Vagina (tissue), 2 donors: Measurements from ENCODE around the gene OTOGL. TPM values are rescaled to one million over a fixed set of nuclear protein-coding genes. Genes with fewer than 3 reads are reported as not detected.
A peak's percentile ranks its signal among the peaks of the same experiment; 100 is the strongest.

Experiments used
- DNase-seq, 2 donors: peaks; one replicate each; pipeline ENCODE4 v3.0.0-alpha.2; 2017; ENCODE audit errors: extremely low spot score in 2 of 2
- H3K27ac ChIP-seq: fragments of 200-600 bp; sonication (generic); one replicate; pipeline ENCODE4 v1.5.1; 2019
- H3K27me3 ChIP-seq: fragments of 200-600 bp; sonication (generic); one replicate; pipeline ENCODE4 v1.5.1; 2019
- H3K36me3 ChIP-seq, 2 donors: fragments of 200-600 bp; sonication (generic); one replicate each; pipeline ENCODE4 v1.5.1; 2017 to 2019
- H3K4me1 ChIP-seq: fragments of 200-600 bp; sonication (generic); one replicate; pipeline ENCODE4 v1.5.1; 2019
- H3K4me3 ChIP-seq, 2 donors: fragments of 200-600 bp; sonication (generic); 1 replicate in 1 of 2; 2 replicates in 1 of 2; pipeline ENCODE4 v1.5.1; 2016 to 2019
- H3K9me3 ChIP-seq: fragments of 200-600 bp; sonication (generic); one replicate; pipeline ENCODE4 v1.5.1; 2019
- CTCF ChIP-seq, 3 experiments: fragments of 450-650 bp in 2 of 3; fragments of 200-600 bp in 1 of 3; sonication (generic) in 1 of 3; IDR thresholded peaks; one replicate each; pipeline ENCODE4 v1.5.1; 2017 to 2019; ENCODE audit warnings: antibody characterized with exemption in 3 of 3, mild to moderate bottlenecking in 2 of 3, moderate library complexity in 2 of 3
- POLR2A ChIP-seq, 2 donors: fragments of 450-650 bp; IDR thresholded peaks; one replicate each; pipeline ENCODE4 v1.6.1; 2017; ENCODE audit warnings: antibody characterized with exemption in 2 of 2, mild to moderate bottlenecking in 2 of 2, moderate library complexity in 2 of 2
- POLR2AphosphoS5 ChIP-seq, 2 donors: sonication (generic); formaldehyde crosslinking; IDR thresholded peaks; one replicate each; pipeline ENCODE4 v1.9.0; 2017; ENCODE audit warnings: antibody characterized with exemption in 2 of 2, mild to moderate bottlenecking in 2 of 2, low read depth in 1 of 2; ENCODE audit not compliant: insufficient read depth in 1 of 2
- intact Hi-C: fragments of 100-400 bp; cut with DNase I; formaldehyde crosslinking; loops from one replicate; pipeline ENCODE4 v1.15.1; 2023
- total RNA-seq: library from RNA; depleted of rRNA; stranded (reverse); fragments of >200 nt; gene quantifications from one replicate; pipeline ENCODE4 v1.2.3, GENCODE V29; 2016

Gene OTOGL
- total RNA-seq, 1 donor from 2014 or later = under 0.01 TPM

- intact Hi-C loops = no loop called here
- no peaks in the 10 kb centered on the region for H3K9me3 ChIP-seq
- H3K4me3 ChIP-seq = no peak overlapping the region
- DNase-seq = no peak
- TF ChIP-seq POLR2AphosphoS5 (IDR thresholded peaks at IDR 0.05; ENCODE audit: insufficient read depth in 1 of 2, low read depth in 1 of 2) (peak in 1 of 2 donors; percentile 81), POLR2A (IDR thresholded peaks at IDR 0.05) (no peak), CTCF (IDR thresholded peaks at IDR 0.05) (no peak)
- H3K4me1 ChIP-seq = peaks cover 15% of the 10 kb centered on the region
- no peak overlapping the region for H3K27ac ChIP-seq
- no peaks in the 10 kb centered on the region for H3K36me3 ChIP-seq
- no peaks in the 10 kb centered on the region for H3K27me3 ChIP-seq
These were observed 222.3 kb downstream of the OTOGL start for GRCh38 chr12:80321653-80322052.

GRCh38 chr12:80325167-80325959, 226.0 kb downstream of the OTOGL start:
- no peak overlapping the region for H3K27ac ChIP-seq
- TF ChIP-seq POLR2AphosphoS5 (IDR thresholded peaks at IDR 0.05; ENCODE audit: insufficient read depth in 1 of 2, low read depth in 1 of 2) (no peak), CTCF (IDR thresholded peaks at IDR 0.05) (no peak), POLR2A (IDR thresholded peaks at IDR 0.05) (no peak)
- no peaks in the 10 kb centered on the region for H3K9me3 ChIP-seq
- intact Hi-C loops = loop anchor here (5.0 kb wide), 1 partner anchor 608 kb away; no protein-coding TSS in a partner anchor
- H3K36me3 ChIP-seq = no peaks in the 10 kb centered on the region
- H3K4me3 ChIP-seq = no peak overlapping the region
- no peak for DNase-seq
- H3K4me1 ChIP-seq = peaks cover 9% of the 10 kb centered on the region
- no peaks in the 10 kb centered on the region for H3K27me3 ChIP-seq

- no peak for TF ChIP-seq CTCF (IDR thresholded peaks at IDR 0.05)
- TF ChIP-seq POLR2AphosphoS5 (IDR thresholded peaks at IDR 0.05; ENCODE audit: insufficient read depth in 1 of 2, low read depth in 1 of 2) = no peak
- TF ChIP-seq POLR2A (IDR thresholded peaks at IDR 0.05) = no peak
- H3K4me1 ChIP-seq = no peaks in the 10 kb centered on the region
These were observed 233.5 kb downstream of the OTOGL start for GRCh38 chr12:80332827-80333226.

GRCh38 chr12:80352474-80352873, 253.1 kb downstream of the OTOGL start:
- intact Hi-C loops = no loop called here
- H3K27me3 ChIP-seq = no peaks in the 10 kb centered on the region
- no peaks in the 10 kb centered on the region for H3K36me3 ChIP-seq
- no peak overlapping the region for H3K4me3 ChIP-seq
- no peaks in the 10 kb centered on the region for H3K4me1 ChIP-seq
- no peak for TF ChIP-seq POLR2AphosphoS5 (IDR thresholded peaks at IDR 0.05; ENCODE audit: insufficient read depth in 1 of 2, low read depth in 1 of 2)
- no peak for TF ChIP-seq POLR2A (IDR thresholded peaks at IDR 0.05)
- no peak for TF ChIP-seq CTCF (IDR thresholded peaks at IDR 0.05)
- H3K27ac ChIP-seq = no peak overlapping the region
- no peak for DNase-seq
- H3K9me3 ChIP-seq = no peaks in the 10 kb centered on the region

More at GRCh38 chr12:80332827-80333226, 233.5 kb downstream of the OTOGL start:
- Histone ChIP-seq H3K4me3 (no peak overlapping the region), H3K27ac (no peak overlapping the region), H3K27me3 (no peaks in the 10 kb centered on the region), H3K9me3 (no peaks in the 10 kb centered on the region), H3K36me3 (no peaks in the 10 kb centered on the region)
- intact Hi-C loops = no loop called here
- no peak for DNase-seq

GRCh38 chr12:80353254-80353653, 253.9 kb downstream of the OTOGL start:
- no peak for DNase-seq
- no peak overlapping the region for H3K27ac ChIP-seq
- intact Hi-C loops = no loop called here
- H3K4me3 ChIP-seq = no peak overlapping the region
- no peaks in the 10 kb centered on the region for H3K9me3 ChIP-seq
- no peaks in the 10 kb centered on the region for H3K27me3 ChIP-seq
- H3K36me3 ChIP-seq = no peaks in the 10 kb centered on the region
- no peak for TF ChIP-seq POLR2A (IDR thresholded peaks at IDR 0.05)
- no peak for TF ChIP-seq POLR2AphosphoS5 (IDR thresholded peaks at IDR 0.05; ENCODE audit: insufficient read depth in 1 of 2, low read depth in 1 of 2)
- no peak for TF ChIP-seq CTCF (IDR thresholded peaks at IDR 0.05)
- no peaks in the 10 kb centered on the region for H3K4me1 ChIP-seq
